Measurements from ENCODE around the gene ZBTB9.

Gene ZBTB9

DNA sequence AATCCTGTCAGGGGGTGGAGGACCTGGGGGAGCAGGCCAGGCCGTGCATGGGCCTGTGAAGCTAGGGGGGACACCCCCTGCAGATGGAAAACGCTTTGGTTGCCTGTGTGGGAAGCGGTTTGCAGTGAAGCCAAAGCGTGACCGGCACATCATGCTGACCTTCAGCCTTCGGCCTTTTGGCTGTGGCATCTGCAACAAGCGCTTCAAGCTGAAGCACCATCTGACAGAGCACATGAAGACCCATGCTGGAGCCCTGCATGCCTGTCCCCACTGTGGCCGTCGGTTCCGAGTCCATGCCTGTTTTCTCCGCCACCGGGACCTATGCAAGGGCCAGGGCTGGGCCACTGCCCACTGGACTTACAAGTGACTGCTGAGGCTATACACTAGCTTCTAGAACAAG is 1.8 kb downstream of the ZBTB9 start:
- TF ChIP-seq, protein P1, sequence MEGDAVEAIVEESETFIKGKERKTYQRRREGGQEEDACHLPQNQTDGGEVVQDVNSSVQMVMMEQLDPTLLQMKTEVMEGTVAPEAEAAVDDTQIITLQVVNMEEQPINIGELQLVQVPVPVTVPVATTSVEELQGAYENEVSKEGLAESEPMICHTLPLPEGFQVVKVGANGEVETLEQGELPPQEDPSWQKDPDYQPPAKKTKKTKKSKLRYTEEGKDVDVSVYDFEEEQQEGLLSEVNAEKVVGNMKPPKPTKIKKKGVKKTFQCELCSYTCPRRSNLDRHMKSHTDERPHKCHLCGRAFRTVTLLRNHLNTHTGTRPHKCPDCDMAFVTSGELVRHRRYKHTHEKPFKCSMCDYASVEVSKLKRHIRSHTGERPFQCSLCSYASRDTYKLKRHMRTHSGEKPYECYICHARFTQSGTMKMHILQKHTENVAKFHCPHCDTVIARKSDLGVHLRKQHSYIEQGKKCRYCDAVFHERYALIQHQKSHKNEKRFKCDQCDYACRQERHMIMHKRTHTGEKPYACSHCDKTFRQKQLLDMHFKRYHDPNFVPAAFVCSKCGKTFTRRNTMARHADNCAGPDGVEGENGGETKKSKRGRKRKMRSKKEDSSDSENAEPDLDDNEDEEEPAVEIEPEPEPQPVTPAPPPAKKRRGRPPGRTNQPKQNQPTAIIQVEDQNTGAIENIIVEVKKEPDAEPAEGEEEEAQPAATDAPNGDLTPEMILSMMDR (IDR thresholded peaks at IDR 0.05; ENCODE audit: poor library complexity, severe bottlenecking) = no peak
- no peak for DNase-seq (ENCODE audit: low spot score)
- H3K27ac ChIP-seq (ENCODE audit: poor library complexity, severe bottlenecking) = no peak overlapping the region
- no peak for ATAC-seq (ENCODE audit: low read depth)
- H3K27me3 ChIP-seq (ENCODE audit: insufficient read depth, poor library complexity, severe bottlenecking) = no peaks in the 10 kb centered on the region
- no peaks in the 10 kb centered on the region for H3K9me3 ChIP-seq (ENCODE audit: severe bottlenecking)
- peaks cover 3% of the 10 kb centered on the region for H3K4me1 ChIP-seq (ENCODE audit: insufficient read depth, poor library complexity, severe bottlenecking)
- H3K36me3 ChIP-seq (ENCODE audit: low read depth) = peaks cover 17% of the 10 kb centered on the region
- H3K4me3 ChIP-seq (ENCODE audit: severe bottlenecking) = no peak overlapping the region

DNA sequence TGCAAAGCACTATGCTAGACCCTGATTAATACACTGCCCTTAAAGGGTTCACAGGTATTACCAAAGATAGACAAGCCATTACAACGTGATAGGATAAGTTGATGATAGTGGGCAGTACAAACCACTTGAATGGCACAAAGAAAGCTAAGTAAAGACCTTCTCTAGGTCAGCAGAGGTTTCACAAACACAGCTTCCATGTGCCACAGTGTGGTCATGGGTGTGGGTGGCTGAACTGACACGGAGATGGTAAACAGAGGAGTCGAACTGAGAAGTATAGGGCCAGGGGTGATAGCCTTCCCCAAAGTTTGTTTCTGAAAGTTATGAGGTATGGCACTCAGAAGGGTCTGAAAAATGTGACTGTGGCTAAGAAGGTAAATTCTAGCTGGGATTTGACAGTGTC is 4.3 kb downstream of the ZBTB9 start:
- TF ChIP-seq, protein P1 (IDR thresholded peaks at IDR 0.05; ENCODE audit: poor library complexity, severe bottlenecking) = no peak
- Histone ChIP-seq H3K4me3 (ENCODE audit: severe bottlenecking) (no peak overlapping the region), H3K36me3 (ENCODE audit: low read depth) (peaks cover 17% of the 10 kb centered on the region), H3K9me3 (ENCODE audit: severe bottlenecking) (no peaks in the 10 kb centered on the region), H3K27me3 (ENCODE audit: insufficient read depth, poor library complexity, severe bottlenecking) (no peaks in the 10 kb centered on the region), H3K27ac (ENCODE audit: poor library complexity, severe bottlenecking) (no peak overlapping the region), H3K4me1 (ENCODE audit: insufficient read depth, poor library complexity, severe bottlenecking) (peaks cover 3% of the 10 kb centered on the region)
- ATAC-seq (ENCODE audit: low read depth) (no peak), DNase-seq (ENCODE audit: low spot score) (no peak)

DNA sequence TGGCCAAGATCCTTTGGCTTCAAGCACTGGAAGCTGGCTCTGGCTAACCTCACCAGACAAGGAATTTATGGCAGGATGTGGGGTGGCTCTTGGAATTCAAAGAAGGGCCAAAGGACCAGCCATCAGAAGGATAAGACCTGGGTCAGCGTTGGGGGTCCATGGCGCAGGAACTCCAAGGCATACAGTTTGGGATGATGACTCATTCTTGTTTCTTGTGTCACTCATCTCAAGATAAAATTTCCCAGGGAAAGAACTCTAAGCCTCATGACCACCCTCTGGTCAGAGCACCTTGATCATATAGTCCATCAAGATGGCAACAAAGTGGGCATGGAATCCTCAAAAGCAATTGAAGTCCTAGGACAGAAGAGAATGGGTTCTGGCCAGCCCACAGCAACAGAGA is 4.8 kb downstream of the ZBTB9 start:
- Histone ChIP-seq H3K36me3 (ENCODE audit: low read depth) (peaks cover 17% of the 10 kb centered on the region), H3K4me1 (ENCODE audit: insufficient read depth, poor library complexity, severe bottlenecking) (peaks cover 3% of the 10 kb centered on the region), H3K27me3 (ENCODE audit: insufficient read depth, poor library complexity, severe bottlenecking) (no peaks in the 10 kb centered on the region), H3K27ac (ENCODE audit: poor library complexity, severe bottlenecking) (no peak overlapping the region), H3K4me3 (ENCODE audit: severe bottlenecking) (no peak overlapping the region), H3K9me3 (ENCODE audit: severe bottlenecking) (no peaks in the 10 kb centered on the region)
- no peak for DNase-seq (ENCODE audit: low spot score)
- ATAC-seq (ENCODE audit: low read depth) = no peak
- TF ChIP-seq, protein P1 (IDR thresholded peaks at IDR 0.05; ENCODE audit: poor library complexity, severe bottlenecking) = no peak

GRCh38 chr6:33466075-33466735 is 11.8 kb downstream of the ZBTB9 start:
- Histone ChIP-seq H3K27me3 (ENCODE audit: insufficient read depth, poor library complexity, severe bottlenecking) (no peaks in the 10 kb centered on the region), H3K27ac (ENCODE audit: poor library complexity, severe bottlenecking) (no peak overlapping the region), H3K4me1 (ENCODE audit: insufficient read depth, poor library complexity, severe bottlenecking) (no peaks in the 10 kb centered on the region), H3K36me3 (ENCODE audit: low read depth) (no peaks in the 10 kb centered on the region), H3K4me3 (ENCODE audit: severe bottlenecking) (no peak overlapping the region), H3K9me3 (ENCODE audit: severe bottlenecking) (no peaks in the 10 kb centered on the region)
- TF ChIP-seq, protein P1 (IDR thresholded peaks at IDR 0.05; ENCODE audit: poor library complexity, severe bottlenecking) = no peak
- DNase-seq (ENCODE audit: low spot score) (no peak), ATAC-seq (ENCODE audit: low read depth) (no peak)

GRCh38 chr6:33467091-33467490 is 12.7 kb downstream of the ZBTB9 start:
- ATAC-seq (ENCODE audit: low read depth) (no peak), DNase-seq (ENCODE audit: low spot score) (no peak)
- Histone ChIP-seq H3K36me3 (ENCODE audit: low read depth) (no peaks in the 10 kb centered on the region), H3K4me3 (ENCODE audit: severe bottlenecking) (no peak overlapping the region), H3K27ac (ENCODE audit: poor library complexity, severe bottlenecking) (no peak overlapping the region), H3K27me3 (ENCODE audit: insufficient read depth, poor library complexity, severe bottlenecking) (no peaks in the 10 kb centered on the region), H3K9me3 (ENCODE audit: severe bottlenecking) (no peaks in the 10 kb centered on the region), H3K4me1 (ENCODE audit: insufficient read depth, poor library complexity, severe bottlenecking) (no peaks in the 10 kb centered on the region)
- TF ChIP-seq, protein P1 (IDR thresholded peaks at IDR 0.05; ENCODE audit: poor library complexity, severe bottlenecking) = no peak
